ENCODE measurements around the gene CADM4.
"Not testable (repeated sequence)": the region's sequence is repeated elsewhere in the genome, so short reads cannot be mapped to it uniquely, and the experiment has no call there.

The CADM4 gene

DNA sequence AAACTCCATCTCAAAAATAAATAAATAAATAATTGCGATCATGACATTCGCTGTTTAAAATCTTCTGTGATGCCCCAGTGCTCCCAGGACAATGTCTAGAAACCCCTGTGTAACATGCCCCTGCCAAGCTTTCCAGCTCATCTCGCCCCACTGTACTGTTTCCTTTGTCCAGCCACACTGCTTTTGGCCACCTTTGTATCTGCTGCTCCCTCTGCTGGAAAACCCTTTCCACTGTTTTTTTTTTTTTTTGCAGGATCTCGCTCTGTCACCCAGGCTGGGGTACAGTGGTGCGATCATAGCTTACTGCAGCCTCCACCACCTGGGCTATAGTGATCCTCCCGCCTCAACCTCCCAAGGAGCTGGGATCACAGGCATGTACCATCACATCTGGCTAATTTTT is 22.8 kb upstream of the CADM4 start:
- DNase-seq (ENCODE audit: low read depth), result no peak

- DNase-seq (ENCODE audit: low read depth), result no peak
Observed at GRCh38 chr19:43660971-43661360, 21.3 kb upstream of the CADM4 start.

- no peak for DNase-seq (ENCODE audit: low read depth)
Observed at GRCh38 chr19:43660301-43660970, 20.8 kb upstream of the CADM4 start.

GRCh38 chr19:43658494-43658893 is 18.8 kb upstream of the CADM4 start:
- no peak for DNase-seq (ENCODE audit: low read depth)

- no peak for DNase-seq (ENCODE audit: low read depth)
Observed at GRCh38 chr19:43658001-43658400, 18.4 kb upstream of the CADM4 start.

GRCh38 chr19:43656436-43656835 is 16.8 kb upstream of the CADM4 start:
- no peak for DNase-seq (ENCODE audit: low read depth)

- no peak for DNase-seq (ENCODE audit: low read depth)
Observed at GRCh38 chr19:43652546-43652874, 12.9 kb upstream of the CADM4 start.

DNA sequence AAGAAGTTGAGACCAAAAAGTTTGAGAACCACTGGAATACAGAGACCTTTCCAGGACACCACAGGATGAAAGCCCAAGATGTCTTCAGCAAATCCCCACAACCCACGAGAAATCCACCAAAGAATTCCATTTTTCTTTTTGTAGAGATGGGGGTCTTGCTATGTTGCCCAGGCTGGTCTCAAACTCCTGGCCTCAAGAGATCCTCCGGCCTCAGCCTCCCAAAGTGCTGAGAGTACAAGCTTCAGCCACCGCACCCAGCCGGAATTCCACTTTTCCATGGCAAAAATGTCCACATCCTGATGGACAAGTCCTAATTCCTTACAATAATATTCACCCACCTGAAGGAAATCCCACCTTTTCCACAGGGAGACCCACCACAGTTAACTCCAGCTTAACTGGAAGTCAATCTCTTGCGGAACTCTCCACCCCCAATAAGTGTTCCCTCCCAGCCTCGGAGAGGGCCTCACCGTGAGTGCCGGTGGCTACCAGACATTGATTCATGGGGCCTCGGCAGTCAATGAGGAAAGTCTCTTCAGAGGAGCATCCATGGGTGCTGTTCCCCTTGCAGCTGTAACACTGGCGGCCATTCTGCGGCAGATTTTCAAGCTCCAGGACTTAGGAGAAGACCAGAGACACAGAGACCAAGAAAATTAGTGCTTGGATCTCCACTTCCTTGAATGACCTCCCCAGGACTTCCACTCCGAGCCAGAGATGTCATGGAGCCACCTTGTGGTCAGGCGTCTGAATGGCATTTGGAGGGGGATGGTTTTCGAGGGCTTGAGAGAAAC is 12.3 kb upstream of the CADM4 start:
- no peak for DNase-seq (ENCODE audit: low read depth)

DNA sequence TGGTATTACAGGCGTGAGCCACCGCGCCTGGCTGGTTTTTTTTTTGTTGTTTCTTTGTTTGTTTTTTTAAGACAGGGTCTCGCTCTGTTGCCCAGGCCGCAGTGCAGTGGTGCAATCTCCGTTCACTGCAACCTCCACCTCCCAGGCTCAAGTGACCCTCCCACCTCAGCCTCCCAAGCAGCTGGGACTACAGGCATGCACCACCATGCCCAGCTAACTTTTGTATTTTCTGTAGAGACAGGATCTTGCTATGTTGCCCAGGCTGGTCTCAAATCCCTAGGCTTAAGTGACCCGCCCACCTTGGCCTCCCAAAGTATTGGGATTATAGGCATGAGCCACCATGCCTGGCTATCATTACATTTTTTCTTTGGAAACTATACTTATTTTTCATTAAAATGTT is 10.6 kb upstream of the CADM4 start:
- not testable (repeated sequence) for DNase-seq (ENCODE audit: low read depth)

DNA sequence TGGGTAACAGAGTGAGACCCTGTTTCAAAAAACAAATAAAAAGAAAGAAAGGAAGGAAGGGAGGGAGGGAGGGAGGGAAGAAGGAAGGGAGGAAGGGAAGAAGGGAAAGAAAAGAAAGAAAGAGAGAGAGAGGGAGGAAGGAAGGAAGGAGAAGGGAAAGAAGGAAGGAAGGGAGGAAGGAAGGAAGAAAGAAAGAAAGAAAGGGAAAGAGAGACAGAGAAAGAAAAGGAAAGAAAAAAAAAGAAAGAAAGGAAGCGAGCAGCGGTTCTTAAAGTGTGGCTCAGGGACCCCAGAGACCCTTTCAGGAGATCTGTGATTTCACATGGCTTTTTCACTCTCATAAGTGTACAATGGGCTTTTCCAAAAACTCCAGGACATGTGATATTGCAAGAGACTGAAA is 9.9 kb upstream of the CADM4 start:
- no peak for DNase-seq (ENCODE audit: low read depth)

GRCh38 chr19:43648633-43649032 is 9.0 kb upstream of the CADM4 start:
- DNase-seq (ENCODE audit: low read depth), result no peak

- no peak for DNase-seq (ENCODE audit: low read depth)
Observed at GRCh38 chr19:43644181-43644580, 4.5 kb upstream of the CADM4 start.

DNA sequence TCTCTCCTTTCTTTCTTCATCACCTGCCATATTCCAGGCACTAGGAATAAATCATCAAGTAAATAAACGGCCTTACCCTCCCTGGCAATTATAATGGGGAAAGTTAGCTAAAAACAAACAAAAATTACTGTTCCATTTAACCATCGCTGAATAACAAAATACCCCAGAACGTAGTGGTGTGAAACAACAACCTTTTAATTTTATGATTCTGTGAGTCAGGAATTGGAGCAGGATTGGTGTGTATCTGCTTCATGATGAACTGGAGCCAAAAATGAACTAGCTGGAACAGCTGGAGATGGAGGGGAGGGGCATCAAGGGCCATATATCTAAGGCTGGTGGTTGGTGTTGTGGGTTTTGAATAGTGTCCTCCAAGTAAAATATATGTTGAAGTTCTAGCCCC is 3.7 kb upstream of the CADM4 start:
- no peak for DNase-seq (ENCODE audit: low read depth)

DNA sequence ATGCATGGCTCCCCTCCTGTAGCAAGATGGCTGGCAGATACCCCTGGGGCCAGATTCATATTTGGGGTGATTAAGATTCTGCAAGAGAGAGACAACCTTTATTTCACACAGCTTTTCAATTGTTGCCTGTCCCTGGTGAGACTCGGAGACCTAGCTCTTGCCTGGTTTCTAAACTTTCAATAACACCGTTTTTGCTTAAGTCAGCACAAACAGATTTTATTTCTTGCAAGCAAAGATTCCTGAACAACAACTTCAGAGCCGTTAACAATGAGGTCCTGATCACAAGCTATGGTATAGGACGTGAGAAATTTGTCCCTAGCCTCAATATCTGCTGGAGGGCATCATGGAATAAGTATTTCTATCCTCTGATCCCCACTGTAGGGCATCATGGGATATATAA is 2.9 kb upstream of the CADM4 start:
- DNase-seq (ENCODE audit: low read depth), result no peak

DNA sequence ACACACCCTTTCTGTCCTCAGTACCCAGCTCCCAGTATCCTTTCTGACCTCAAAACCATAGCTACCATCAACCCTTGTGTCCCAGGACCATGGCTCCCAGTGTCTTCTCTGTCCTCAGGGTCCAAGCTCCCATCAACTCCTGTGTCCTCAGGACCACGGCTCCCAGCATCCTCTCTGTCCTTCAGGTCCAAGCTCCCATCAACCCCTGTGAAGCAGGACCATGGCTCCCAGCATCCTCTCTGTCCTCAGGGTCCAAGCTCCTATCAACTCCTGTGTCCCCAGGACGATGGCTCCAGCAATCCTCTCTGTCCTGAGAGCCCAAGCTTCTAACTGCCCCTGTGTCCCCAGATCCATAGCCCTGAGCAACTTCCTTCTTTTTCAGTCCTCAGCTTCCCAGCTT is 1.7 kb upstream of the CADM4 start:
- DNase-seq (ENCODE audit: low read depth), result no peak

DNA sequence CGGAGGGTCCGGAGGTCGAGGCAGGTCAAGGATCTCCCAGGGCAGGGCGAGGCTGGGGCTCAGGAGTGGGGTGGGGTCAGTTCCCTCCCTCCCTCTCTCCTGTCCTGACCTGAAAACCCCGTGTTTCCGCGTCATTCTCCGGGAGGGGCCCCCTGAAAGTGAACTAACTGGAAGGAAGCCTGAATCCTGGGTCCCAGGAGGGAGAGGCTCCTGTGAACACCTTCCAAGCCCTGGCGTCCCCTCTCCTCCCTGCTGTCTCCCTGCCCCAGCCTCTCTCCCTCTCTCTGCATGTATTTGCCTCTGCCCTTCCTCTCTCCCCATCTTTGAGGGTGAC is 741 bp upstream of the CADM4 start:
- no peak for DNase-seq (ENCODE audit: low read depth)

- DNase-seq (ENCODE audit: low read depth), result no peak
Observed at GRCh38 chr19:43638995-43639518, 593 bp downstream of the CADM4 start.

DNA sequence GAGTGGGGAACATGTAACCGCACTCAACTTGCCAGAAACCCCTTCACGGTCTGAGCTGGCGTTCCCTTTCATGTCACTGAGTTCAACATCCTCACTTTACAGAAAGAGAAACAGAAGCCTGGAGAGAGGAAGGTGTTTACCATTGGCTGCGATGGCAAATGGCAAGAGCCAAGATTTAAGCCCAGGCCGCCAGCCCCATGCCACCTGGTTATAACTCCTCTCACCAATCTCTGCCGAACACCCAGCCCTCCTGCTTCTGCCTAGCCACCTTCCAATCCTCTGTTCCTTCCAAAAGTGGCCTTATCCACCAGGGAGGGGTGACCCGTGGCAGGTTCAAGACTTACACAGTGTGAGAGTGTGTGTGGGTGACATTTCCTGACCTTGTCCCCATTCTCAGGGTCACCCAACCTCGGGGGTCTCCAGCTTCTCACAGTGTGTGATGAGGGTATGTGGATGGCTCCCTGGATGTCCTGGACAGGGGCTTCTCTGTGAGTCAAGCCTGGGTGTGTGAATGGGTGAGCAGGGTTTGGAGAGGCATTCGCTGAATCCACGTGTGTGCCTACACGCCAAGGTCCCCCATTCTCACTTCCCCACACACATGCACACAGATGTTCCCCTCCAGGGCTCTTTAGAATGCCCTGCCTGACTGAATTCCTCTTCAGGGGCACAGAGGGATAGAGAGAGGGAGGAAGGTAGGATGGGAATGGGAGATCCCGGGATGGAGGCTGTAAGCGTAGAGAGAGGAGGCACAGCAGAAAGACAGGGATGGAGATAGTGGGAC is 1.2 kb downstream of the CADM4 start:
- DNase-seq (ENCODE audit: low read depth), result no peak

DNA sequence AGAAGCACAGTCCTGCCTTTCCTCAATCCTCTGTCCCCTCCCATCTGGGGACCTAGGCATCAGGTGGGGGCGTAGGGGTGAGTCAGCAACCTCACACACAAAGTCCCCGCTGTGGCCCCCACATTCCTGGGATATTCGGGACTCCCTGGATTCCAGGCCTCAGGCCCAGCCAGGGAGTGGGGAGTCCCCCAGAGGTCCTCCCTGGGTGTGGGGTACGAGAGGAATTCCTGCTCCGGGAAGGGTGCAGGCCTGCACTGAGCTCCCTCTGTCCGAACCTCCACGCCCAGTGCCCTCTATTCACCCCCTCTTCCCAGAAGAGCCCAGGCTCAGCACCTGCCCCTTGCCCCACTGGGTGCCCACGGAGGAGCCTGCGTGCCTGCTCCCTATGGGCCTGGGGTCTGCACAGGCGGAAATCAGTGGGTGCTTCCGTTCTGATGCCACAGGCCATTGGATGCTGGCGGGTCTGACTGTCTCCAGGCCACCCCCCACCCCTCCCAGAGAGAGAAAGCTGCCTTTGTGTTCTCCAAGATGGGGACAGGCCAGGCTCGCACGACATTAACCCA is 3.4 kb downstream of the CADM4 start:
- DNase-seq (ENCODE audit: low read depth), result no peak

GRCh38 chr19:43635561-43635940 is 4.1 kb downstream of the CADM4 start:
- not testable (repeated sequence) for DNase-seq (ENCODE audit: low read depth)

DNA sequence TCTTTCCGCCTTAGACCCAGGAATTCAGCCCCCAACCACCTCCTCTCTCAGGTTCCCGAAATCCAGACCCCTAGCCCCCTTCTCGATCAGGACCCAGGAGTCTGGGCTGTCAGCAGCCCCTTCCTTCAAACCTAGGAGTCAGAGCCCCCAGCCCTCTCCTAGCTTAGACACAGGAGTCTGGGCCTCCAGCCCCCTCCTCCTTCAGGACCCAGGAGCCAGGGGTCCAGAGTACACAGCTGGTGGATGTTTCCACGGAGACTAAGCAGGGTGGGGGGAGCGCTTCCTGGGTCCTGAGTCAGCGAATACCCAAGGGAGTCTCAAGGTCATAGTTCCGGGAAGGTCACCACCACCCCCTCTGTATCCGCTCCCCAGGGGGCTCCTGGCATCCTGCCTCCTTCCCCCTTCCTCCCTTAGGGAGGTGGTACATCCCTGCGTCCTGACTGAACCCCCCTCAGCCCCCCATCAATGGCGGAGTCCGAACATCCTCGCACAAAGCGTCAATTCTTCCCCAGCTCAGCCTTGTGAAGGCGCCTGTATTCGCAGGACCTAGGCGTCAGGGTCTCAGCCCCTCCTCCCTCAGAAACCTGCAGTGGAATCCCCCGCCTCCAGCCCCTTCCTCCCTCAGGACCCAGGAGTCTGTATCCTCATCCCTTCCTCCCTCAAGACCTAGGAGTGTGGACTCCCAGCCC is 4.6 kb downstream of the CADM4 start:
- no peak for DNase-seq (ENCODE audit: low read depth)

GRCh38 chr19:43634506-43634871 is 5.2 kb downstream of the CADM4 start:
- DNase-seq (ENCODE audit: low read depth), result no peak
